Endometrial microvascular endothelial cells (primary cell): ENCODE measurements around the gene TESMIN. TPM values are rescaled to one million over a fixed set of nuclear protein-coding genes. Genes with fewer than 3 reads are reported as not detected.

Experiments used
- in situ Hi-C: cut with HindIII; loops from 2 replicates; pipeline ENCODE4 v1.10.0; 2017; ENCODE audit warnings: low sequenced_read_pairs, low pct_unique_long_range_greater_than_20kb; ENCODE audit errors: inconsistent ontology term
- total RNA-seq: library from RNA; depleted of rRNA; stranded (reverse); fragments of >200 nt; gene quantifications from one replicate; pipeline ENCODE4 v1.2.3, GENCODE V29; 2015; ENCODE audit errors: inconsistent ontology term

Gene TESMIN
- 0.93 TPM for total RNA-seq

DNA sequence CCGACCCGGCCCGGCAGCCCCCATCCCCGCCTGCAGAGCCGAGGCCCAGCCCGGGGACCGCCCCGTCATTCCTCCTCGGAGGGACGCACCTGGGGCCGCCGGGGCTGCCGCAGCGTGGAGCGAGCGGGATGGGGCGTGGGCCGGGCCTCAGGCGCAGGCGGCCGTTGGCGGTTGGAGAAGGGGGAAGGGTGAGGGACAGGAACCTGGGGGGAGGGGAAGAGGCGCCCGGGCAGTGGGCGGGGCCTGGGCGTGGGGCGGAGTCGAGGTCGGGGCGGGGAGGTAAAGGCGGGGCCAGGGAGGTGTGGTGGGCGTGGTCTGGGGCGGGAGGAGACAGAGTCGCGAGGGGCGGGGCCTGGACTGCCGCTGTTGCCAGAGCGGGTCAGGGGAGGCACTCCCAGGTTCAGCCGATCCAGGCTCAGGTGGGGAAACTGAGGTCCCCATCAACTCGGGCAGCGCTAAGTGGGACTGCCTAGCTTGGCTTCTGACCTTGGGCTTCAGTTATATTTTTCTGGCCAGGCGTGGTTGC, at the start of gene TESMIN:
Gene TESMIN (minus strand): TSS at position 190 of the 526 bp plus-strand sequence. CDS start 860 bp downstream, outside the sequence.
- in situ Hi-C loops: no loop called here

DNA sequence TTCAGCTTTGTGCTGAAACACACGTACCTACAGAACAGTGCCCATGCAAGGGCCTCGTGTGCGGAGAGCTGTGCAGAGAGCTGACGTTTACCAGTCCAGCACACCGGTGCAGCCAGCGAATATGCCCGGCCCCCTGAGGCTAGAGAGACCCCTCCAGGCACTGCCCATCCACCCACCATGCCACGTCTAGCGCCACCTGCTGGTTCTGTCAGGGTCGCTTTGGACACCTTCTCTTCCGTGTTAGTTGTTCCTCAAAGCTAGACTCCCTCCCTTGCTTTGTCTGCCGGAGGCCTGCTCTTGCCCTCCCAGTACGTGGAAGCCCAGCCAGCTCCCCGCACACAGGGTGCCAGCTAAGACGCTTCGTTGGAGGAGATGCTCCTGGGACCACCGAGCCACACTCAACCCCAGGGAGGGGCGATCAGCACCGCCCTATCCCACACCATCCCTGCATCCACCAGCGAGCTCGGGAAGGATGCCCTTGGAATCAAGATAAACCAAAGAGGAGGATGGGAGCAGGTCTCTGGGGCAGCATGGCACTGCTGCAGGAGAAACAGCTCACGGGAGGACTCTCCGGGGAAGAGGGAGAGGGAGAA, 47.0 kb upstream of the TESMIN start:
- in situ Hi-C loops: no loop called here

DNA sequence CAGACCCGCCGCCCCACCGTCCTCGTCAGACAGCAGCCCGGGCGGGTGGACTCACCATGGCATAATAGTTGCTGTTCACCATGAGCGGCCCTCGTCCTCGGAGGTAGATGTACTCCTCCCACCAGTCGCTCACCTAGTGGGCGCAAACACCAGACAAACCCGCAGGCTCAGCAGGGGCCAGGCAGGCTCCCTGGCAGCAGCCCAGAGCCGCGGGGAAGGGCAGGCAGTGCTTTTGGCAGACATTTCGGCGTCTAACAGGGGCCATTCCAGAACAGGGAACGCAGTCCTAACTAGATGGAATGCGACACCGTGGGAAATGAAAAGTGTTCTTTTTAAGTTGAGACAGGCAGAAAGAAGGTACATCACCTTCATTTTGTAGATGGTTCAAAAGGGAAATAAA, 45.5 kb upstream of the TESMIN start:
- in situ Hi-C loops: no loop called here

DNA sequence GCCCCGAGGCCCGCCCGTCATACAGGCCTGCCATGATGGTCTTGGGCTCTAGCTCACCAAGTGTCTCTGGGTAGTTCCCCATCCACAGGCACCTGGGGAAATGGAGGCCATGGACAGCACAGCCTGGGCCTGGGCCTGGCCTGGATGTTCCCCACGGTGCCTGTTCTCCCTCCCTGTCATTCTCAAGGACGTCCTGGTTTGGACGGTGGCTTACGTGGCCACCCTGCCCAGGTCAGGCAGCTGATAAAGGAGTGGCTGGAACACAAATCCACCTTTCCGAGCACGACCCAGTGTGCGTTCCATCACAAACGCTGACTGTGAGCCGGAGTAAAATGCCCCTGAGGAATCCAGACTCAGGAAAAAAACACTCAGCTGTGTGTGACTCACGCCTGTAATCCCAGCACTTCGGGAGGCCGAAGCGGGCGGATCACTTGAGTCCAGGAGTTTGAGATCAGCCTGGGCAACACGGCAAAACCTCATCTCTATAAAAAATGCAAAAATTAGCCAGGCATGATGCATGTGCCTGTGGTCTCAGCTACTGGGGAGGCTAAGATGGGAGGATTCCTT, 41.2 kb upstream of the TESMIN start:
- in situ Hi-C loops: no loop called here

GRCh38 chr11:68784653-68785052, 33.3 kb upstream of the TESMIN start:
- in situ Hi-C loops: no loop called here

DNA sequence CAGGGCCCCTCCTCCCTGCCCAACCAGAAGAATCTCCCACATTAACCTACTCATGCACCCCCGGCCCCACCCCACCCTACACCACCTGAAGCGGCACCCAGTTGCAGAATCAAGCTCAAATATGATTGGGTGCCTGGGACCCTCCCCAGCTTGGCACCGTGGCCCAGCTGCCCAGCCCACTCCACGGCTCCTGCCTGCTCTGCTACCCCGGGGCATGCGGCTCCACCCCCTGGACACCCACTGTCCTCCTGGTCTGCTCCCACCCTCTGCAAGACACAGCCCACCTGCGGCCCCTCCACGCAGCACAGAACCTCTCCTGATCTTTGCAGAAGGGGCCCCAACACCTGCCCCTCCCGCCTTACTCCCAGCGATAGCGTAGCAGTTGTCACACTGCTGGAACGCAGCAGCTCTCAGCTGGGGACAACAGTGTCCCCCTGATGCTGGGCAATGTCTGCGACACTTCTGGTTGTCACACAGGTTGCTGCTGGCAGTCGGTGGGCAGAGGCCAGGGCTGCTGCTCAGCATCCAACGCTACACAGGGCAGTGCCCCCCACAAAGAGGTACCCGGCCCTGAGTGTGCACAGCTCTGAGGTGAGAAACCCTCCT, 32.0 kb upstream of the TESMIN start:
- in situ Hi-C loops: no loop called here

- in situ Hi-C loops: no loop called here
Observed at GRCh38 chr11:68782711-68783110, 31.4 kb upstream of the TESMIN start.

DNA sequence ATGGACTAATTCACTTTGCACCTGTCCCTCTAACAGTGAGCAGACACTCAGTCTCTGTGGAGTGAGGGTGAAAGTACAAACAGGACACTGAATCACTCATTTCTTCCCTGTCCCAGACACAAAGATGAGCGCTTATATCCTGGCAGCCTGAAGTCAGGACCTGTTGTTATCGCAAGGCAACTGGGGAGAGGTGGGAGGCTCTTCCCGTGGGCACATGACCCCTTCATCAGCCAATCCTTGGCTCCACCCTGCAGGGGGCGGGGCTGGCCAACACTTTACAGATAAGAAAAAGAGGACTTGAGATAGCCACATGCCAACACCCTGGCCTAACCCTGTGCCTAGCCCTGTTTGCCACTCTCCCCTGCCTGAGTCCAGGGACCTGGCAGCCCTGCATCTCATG, 29.5 kb upstream of the TESMIN start:
- in situ Hi-C loops: no loop called here

DNA sequence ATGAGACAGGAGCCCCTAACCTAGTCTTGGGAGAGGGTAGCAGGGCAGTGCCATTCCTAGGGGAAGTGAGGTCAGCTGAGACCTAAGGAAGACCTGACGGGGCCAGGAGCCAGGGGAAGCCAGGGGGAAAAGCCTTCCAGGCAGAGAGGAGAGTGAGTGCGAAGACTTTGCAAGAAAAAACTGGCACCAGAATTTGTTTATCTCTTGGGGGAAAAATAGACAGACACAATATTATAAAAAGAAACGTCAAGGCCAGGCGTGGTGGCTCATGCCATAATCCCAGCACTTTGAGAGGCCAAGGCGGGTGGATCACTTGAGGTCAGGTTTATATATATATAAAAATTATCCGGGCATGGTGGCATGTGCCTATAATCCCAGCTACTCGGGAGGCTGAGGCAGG, 26.9 kb upstream of the TESMIN start:
- in situ Hi-C loops: no loop called here

DNA sequence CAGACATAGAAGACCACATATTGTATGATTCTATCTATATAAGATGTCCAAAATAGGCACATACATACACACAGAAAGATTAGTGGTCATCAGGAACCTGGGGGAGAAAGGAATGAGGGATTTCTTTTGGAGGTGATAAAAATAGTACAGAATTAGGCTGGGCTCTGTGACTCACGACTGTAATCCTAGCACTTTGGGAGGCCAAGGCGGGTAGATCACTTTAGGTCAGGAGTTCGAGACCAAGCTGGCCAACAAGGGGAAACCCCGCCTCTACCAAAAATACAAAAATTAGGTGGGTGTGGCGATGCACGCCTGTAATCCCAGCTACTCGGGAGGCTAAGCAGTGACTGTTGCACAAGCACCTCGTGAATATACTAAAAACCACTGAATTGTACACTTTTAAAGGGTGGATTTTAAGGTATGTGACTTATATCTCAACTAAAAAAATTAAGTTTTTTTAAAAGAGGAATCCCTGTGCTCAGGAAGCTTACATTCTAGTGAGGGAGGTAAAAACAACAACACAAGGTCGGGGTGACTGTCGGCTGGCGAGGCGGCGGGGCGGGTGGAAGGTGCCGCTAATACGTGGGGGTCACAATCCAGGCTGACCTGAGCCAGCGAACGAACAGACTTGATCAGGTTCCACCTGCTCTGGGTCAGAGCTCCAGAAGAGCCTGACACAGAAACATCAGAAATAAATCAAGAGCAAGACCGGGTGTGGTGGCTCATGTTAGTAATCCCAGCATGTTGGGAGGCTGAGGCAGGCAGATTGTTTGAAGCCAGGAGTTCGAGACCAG, 25.3 kb upstream of the TESMIN start:
- in situ Hi-C loops: no loop called here

GRCh38 chr11:68775951-68776388, 24.6 kb upstream of the TESMIN start:
- in situ Hi-C loops: no loop called here

DNA sequence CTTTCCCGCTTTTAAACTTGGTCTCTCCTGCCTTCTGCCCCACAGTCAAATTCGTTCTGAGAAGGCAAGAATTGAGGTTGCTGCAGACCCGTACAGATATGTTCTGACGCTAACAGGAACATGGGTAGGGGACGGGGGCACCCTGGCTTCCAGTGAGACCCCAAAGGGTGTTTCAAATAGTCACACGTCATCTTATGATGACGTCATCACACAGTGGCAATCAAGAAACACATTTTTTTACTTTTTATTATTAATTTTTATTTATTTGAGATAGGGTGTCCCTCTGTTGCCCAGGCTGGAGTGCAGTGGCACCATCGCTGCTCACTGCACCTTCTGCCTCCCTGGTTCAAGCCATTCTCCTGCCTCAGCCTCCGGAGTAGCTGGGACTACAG, 22.9 kb upstream of the TESMIN start:
- in situ Hi-C loops: no loop called here

GRCh38 chr11:68773521-68774193, 22.3 kb upstream of the TESMIN start:
- in situ Hi-C loops: no loop called here

- in situ Hi-C loops: no loop called here
Observed at GRCh38 chr11:68772936-68773335, 21.6 kb upstream of the TESMIN start.

DNA sequence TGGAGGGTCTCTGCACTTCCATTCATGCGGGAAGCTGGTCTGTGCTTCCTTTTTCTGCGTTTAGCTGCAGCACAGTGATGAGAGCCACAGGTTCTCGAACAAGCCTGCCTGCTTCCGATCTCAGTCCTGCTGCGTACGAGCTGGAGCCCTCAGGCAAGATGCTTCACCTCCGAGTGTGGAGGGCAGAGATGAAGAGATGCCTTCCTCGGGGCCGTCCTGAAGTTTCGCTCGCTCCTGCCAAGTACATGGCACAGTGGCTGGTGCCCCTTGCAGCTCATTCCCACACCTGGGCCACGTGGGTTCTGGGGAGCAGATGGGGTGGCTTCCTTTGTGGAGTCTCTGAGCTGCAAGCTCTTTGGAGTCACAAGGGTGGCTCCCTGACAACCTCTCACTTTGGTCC, 19.5 kb upstream of the TESMIN start:
- in situ Hi-C loops: no loop called here

DNA sequence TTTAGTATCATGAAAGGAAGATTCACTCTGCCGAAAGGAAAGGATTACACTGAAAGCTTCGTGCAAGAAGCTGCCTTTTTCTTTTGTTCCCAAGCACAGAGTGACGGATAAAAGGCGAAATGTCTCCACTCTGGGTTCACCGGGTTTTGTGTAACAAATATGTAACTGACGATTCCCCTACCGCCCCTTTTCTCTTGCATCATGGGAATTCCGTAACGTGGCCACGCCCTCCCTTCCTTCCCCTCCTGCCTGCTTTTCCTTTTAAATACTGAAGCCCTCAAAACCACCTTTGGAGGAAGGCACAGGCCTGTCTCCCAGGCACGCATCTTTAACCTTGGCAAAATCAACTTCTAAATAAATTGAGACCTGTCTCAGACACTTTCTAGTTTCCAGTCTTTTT, 16.4 kb upstream of the TESMIN start:
- in situ Hi-C loops: no loop called here

- in situ Hi-C loops: no loop called here
Observed at GRCh38 chr11:68766786-68767185, 15.5 kb upstream of the TESMIN start.

GRCh38 chr11:68764746-68765145, 13.4 kb upstream of the TESMIN start:
- in situ Hi-C loops: no loop called here
